IPS DF 19.7 (cell line): ENCODE data around the gene IFT57.
"Not testable (repeated sequence)": the region's sequence is repeated elsewhere in the genome, so short reads cannot be mapped to it uniquely, and the experiment has no call there.

Experiments
- DNase-seq: peaks from one replicate; pipeline ENCODE4 v3.0.0-alpha.2; 2013; ENCODE audit warnings: low read depth, low spot score

The IFT57 gene

DNA sequence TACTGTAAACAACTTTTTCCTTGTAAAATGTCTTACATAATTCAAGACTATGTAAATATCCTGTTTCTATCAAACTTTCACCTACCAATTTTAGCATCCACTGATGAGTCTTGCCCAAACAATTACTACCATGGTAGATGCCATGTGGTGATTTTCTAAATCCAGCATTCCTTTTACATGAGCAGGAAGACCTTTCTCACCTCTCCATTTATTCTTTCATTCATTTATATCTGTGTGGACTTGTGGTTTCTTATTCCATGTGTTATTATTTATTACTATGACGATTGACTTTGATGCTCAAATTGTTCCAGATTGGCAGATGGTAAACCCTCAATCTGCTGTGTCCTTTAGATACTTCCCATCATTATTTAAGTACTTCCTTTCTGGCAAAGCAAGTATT is 62.4 kb downstream of the IFT57 start:
- no peak for DNase-seq

- no peak for DNase-seq
Observed at GRCh38 chr3:108159105-108159504, 63.1 kb downstream of the IFT57 start.

GRCh38 chr3:108158251-108158650 is 64.0 kb downstream of the IFT57 start:
- DNase-seq: no peak

GRCh38 chr3:108157273-108157672 is 65.0 kb downstream of the IFT57 start:
- no peak for DNase-seq

DNA sequence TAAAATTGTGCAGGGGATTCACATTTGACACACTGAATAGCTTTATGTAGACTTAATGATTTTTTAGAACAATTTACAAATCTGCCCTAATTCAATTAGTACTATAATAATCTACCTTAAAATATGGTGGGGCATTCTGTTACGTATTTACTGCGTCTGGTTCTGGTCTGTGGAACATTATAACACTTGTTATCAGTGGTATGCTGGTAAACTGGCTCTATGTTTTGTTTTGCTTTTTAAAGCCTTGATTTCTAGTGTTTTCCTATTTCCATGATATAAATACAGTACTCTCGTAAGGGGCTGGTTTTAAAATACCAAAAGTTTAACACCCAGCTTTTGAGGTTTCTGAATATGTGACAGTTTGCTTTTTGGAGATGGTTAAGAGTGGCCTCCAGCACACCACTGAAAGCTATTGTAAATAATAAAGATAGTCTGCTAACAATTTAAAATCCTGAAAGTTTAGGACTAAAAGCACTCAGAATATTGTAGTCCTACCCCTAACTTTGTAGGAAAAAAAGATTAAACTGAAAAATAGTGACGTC is 65.8 kb downstream of the IFT57 start:
- no peak for DNase-seq

DNA sequence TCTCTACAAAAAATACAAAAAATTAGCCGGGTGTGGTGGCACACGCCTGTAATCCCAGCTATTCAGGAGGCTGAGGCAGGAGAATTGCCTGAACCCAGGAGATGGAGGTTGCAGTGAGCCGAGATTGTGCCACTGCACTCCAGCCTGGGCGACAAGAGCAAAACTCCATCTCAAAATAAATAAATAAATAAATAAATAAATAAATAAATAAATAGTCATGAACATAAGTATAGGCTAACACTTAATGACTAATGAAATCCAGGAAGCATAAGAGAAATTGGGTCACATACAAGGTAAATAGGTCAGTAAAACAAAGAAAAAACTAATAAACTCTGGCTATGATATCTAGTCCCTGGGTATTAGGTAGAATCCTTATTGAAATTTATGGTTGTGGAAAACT is 66.6 kb downstream of the IFT57 start:
- not testable (repeated sequence) for DNase-seq

DNA sequence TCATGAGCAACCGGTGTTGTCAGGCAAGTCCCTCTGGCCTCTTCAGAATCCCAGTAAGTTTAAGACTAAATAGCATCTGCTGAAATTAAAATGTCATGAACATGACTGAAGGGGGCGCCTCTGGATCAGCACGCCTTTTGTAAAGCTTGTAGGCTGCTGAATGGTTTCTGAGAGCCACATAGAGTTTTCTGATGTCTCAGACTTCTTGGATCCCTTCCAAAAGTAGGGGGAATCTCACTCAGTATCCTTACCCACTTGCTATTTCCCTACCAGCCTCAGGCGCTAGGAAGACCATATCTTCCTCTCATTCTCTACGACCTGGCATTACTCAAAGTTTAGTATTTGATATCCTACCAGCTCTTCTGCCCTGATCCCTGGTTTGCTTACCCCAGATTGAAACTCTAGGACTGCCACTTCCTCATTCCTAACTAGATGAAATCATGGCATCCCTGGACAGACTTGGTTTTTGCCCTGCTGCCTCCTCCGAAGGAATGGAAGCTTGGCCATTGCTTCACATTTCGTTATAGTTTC is 68.7 kb downstream of the IFT57 start:
- peak; percentile 38 for DNase-seq

DNA sequence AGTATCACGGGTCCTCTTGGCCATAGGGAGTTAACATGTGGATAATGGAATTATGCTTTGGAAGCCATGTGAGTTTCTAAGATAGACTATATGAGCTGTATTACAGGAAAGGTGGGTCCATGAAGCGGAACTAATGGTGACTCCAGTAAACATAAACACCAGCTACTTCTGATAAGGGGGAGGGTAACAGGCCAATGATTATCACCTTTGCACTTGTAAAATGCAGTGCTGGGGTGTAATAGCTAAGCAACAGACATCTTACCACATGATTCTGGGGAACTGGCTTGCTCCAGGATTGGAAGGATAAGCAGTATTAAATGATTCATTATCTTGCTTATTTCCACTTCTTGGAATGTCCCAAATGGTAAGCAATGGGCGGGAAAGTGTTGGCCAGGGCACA is 70.0 kb downstream of the IFT57 start:
- DNase-seq: no peak

DNA sequence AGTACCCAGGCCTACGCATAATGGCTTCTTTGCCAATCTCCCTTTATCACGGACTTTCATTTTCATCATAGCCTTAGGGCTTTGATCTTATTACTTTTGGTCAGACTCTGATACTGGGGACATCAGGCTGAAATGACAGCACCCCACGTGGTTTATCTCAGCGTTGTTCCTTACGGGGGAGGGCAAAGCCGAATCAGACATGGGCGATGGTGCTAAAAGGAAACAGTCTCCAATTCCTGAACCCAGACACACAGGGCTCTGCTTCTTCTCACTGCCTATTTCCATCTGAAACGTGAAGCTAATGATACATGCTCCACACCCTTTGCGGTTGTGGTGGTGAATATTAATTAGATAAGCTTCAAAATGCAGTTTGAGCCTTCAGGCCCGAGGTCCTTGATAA is 72.0 kb downstream of the IFT57 start:
- no peak for DNase-seq

GRCh38 chr3:108146139-108146538 is 76.1 kb downstream of the IFT57 start:
- DNase-seq: no peak

DNA sequence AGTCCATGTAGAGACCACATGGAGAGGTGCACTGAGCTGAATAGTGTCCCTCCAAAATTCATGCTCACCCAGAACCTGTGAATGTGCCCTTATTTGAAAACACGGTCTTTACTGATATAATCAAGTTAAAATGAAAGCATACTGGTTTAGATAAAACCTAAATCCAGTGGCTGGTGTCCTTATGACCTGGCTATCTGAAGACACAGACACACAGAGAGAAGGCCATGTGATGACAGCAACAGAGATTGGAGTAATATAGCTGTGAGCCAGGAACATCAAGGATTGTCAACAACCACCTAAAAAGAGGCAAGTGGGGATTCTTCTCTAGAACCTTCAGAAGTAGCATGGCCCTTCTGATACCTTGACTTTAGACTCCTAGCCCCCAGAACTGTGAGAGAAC is 76.6 kb downstream of the IFT57 start:
- no peak for DNase-seq

GRCh38 chr3:108137460-108137814 is 84.8 kb downstream of the IFT57 start:
- DNase-seq: no peak

DNA sequence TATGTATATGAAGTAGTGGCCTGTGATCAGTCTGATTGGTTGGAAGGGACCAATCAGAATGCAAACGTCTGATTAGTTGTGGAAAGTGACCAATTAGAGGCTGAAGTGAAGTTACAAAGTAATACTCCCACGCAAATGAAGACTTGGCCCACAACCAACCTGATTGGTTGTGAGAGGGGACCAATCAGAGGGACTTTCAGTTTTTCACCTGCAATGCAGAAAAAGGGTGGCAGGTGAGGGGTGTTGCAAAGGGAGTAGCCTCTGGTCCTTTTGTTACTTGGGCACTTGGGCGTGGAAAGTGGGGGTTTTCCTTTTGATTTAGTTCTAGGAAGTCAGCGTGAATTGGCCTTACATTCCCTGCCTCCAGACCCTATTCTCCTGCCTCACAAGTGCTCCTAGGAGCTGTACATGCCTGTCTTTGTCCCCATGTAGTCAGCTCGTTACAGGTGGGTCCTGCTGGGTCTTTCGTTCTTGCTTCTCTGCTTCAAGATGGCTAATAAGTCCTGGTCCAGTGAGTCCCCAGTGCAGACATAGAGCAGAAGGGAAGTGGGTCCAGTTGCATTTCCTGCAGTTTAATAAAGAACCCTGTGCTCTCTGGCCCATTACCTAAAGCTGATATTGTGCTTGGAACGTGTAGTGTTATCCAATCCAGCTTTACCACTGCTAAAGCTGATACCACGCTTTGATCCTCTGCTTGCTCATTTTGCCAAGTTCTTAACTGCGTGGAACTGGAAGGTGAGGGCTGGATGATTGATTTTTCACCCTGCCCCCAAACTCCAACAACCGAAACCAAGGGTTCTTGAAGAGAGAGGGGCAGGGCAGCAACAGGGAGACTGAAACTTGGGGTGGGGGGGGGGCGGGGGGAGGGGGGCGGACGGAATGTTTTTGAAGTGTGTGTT is 85.4 kb downstream of the IFT57 start:
- no peak for DNase-seq

DNA sequence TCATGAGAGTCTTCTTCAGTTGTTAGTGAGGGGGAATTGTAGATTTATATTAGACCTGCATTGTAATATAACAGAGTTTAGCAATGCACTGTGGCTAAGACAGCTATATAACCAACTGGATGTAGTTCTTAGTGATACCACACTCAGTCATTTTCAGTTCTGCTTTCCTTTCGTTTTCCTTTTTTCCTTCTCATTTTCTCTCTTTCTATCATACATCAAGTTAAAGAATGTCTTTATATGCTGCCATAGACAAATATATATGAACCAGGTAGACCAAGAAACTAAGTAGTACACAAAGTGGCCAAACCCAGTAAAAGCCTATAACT is 87.7 kb downstream of the IFT57 start:
- no peak for DNase-seq

DNA sequence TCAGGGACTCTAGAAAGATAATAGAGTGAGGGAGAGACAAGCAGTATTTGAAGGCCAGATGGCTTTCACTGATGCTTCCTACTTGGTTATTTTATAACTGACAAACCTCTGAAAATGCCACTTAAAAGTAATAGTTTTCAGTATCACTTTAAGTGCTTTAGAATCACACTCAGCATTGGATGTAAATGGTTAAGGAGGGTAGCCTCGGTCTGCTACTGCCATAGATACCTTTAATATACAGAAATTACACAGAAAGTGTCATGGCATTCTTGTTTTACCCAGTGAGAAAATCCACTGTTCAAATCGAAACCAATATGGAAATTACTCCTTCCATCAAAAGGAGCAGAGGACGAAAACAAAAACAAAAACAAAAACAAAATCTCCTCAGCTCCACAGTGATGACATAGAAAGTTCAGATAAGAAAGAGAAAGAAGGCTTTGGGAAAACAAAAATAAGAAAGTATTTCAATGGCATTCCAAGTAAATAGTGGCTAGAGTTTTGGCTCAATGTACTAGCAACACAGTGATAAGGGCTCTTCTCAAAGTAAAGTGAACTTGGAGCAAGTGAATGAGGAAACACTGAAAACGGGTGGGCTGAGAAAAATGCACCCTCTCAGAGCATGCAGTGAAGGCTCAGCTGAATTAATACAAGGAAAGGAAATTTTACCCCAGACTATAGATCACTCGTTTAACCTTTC is 88.2 kb downstream of the IFT57 start:
- no peak for DNase-seq

DNA sequence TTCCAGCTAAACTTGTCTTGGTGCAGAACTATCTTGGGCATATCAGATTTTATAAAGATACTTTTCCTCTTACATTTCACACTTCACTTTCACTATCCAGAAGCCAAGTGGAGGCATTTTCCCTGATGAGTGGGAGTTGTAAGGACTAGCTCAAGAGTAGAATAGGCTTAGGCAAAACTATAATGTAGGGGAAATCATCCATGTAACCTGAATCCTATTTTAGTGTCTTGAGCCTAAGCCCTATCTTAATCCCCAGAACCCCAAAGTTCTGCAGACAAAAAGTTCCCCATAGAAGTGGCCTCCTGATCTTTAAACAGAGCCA is 89.2 kb downstream of the IFT57 start:
- no peak for DNase-seq

DNA sequence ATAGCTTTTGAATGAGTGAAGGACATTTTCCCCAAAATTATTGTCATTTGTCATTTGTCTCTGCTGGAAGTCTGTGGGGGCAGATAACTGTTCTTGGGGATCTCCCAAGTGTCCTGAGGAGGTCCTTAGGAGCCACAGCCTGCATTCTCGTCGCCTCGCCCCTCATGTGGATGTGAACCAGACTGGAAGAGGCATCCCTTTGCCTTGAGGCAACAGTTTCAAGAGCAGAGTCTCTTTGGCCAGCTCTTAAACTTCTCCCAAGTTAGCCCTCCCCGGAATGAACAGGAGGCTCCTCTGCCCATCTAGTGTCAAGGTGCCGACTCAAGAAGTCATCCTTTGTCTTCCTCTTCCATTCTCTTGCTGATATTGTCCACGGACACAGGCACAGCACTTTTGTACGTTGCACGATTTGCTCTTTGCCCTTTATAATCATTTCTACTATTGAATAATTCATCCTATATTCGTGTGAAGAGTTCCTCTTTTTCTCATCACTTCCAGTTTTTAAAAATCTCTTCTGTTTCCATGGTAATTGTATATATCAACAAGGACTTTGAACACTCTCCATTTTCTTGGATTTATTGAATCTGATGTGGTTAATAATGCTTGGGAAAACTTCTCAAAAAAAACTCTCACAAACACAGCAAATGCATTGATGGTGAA is 90.6 kb downstream of the IFT57 start:
- no peak for DNase-seq

GRCh38 chr3:108130701-108131474 is 91.3 kb downstream of the IFT57 start:
- DNase-seq: no peak

DNA sequence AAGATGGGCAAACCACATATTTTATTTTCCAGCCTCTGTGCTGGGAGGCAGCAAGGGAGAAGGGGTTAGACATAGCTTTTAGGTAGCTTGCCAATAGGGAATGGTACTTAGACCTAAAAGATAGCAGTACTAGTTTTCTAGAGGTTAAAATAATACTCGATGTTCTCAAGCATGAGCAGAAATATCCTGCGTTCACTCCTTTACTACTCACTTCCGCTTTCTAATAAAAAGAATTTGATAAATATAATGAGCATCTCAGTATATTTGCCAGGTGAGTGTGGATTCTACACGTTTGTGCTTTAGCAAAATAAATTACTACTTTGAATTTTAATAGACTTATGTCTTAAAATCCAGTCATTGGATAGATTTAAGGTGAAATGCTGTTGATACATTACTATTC is 92.0 kb downstream of the IFT57 start:
- no peak for DNase-seq

GRCh38 chr3:108127301-108127988 is 94.8 kb downstream of the IFT57 start:
- DNase-seq: no peak

GRCh38 chr3:108126348-108126747 is 95.9 kb downstream of the IFT57 start:
- DNase-seq: no peak
